Peyer's patch (tissue), 4 donors: ENCODE results near the gene ZNF324.

Source experiments
- CTCF ChIP-seq, 6 experiments: fragments of 450-650 bp in 4 of 6; fragments of 200-600 bp in 2 of 6; sonication (generic) in 1 of 6; IDR thresholded peaks; one replicate each; pipeline ENCODE4 v1.5.1; 2017 to 2019; ENCODE audit warnings: antibody characterized with exemption in 6 of 6, mild to moderate bottlenecking in 3 of 6, moderate library complexity in 1 of 6
- POLR2A ChIP-seq, 2 donors: fragments of 450-650 bp; IDR thresholded peaks; one replicate each; pipeline ENCODE4 v1.5.1; 2017; ENCODE audit warnings: antibody characterized with exemption in 2 of 2, mild to moderate bottlenecking in 2 of 2, moderate library complexity in 2 of 2

GRCh38 chr19:58453743-58454142 lies 13.1 kb upstream of the ZNF324 start:
- no peak for TF ChIP-seq CTCF (IDR thresholded peaks at IDR 0.05)
- TF ChIP-seq POLR2A (IDR thresholded peaks at IDR 0.05), result no peak
